Fibroblast of gingiva (primary cell): ENCODE measurements around the gene CYREN.
"Not testable (repeated sequence)": the region's sequence is repeated elsewhere in the genome, so short reads cannot be mapped to it uniquely, and the experiment has no call there.

ENCODE experiments used
- DNase-seq: peaks from one replicate; pipeline ENCODE4 v3.0.0-alpha.2; 2011; ENCODE audit warnings: low read depth

CYREN gene

GRCh38 chr7:135177028-135177696 lies 6.7 kb upstream of the CYREN start:
- no peak for DNase-seq

GRCh38 chr7:135175931-135176330 lies 5.4 kb upstream of the CYREN start:
- DNase-seq, result no peak

DNA sequence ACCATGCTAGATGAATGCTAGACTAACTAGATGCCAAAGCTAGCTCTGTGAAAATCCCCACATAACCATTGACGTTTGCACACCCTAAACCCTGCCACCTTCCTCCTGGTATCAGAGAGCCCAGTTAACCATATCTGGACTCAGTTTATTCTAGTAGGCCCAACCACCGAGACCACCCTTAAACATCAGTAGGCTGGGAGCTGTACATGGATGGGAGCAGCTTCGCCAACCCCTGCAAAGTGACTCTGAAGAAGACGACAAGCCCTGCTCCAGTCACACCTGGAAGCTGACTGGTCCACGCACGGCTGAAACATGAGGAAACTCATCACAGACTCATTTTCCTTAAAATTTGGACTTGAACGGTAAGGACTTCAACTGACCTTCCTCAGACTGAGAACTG lies 4.4 kb upstream of the CYREN start:
- DNase-seq, result no peak

- not testable (repeated sequence) for DNase-seq
Observed at GRCh38 chr7:135173916-135174315, 3.4 kb upstream of the CYREN start.

DNA sequence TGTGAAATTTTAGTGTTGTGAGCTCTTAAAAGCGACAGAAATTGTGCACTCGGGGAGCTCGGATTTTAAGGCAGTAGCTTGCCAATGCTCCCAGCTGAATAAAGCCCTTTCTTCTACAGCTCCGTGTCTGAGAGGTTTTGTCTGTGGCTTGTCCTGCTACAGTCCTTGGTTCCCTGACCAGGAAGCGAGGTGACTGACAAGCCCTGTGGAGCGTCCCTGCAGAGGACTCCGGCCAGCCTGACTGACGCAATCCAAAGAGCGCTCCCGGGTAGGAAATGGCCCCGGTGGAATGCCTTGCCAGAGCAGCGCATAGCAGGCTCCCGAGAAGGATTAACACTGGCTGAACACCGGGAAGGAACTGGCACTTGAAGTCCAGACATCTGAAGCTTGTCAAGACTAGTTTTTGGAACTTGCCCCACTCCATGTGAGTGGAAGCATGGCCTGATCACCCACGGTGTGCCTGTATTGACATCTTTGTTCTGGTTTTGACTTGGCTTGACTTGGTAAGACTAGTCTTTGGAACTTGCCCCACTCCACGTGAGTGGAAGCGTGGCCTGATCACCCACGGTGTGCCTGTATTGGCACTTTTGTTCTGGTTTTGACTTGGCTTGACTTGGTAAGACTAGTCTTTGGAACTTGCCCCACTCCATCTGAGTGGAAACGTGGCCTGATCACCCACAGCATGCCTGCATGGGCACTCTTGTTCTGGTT lies 1.2 kb upstream of the CYREN start:
- peak; percentile 47 for DNase-seq

DNA sequence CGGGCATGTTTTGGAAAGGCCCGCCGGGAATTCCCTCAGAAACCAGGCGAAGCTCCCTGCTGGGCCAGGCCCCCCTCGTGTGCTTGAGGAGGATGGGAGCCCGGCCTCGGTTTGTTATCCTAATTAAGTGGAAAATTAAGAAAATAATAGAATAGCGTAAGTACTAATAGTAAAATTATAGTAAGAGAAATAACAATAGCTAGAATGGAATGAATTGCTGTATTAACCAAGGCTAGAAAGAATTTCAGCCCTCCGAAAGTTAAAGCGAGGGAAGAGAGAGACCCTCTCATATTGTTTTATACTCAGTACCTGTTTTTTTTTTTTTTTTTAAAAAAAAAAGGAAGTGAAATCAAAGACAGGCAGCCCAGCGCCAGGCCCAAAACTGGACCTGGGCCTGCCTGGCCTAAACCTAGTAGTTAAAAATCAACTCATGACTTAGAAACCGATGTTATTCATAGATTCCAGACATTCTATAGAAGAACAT lies 533 bp upstream of the CYREN start:
- DNase-seq, result not testable (repeated sequence)

DNA sequence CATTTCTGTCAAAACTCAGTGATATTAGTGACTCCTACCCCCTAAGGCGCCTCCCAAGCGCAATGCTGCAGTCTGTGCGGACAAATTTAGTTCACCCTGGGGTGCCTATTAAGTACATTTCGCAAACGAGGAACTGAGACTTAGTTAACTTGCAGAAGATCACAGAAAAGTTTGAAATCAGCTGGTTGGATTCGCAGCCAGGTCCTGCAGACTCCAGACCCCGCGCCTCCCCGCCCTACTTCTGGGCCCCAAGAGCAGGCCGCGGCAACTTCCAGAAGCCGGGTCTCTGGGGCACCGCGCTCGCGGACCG lies 588 bp downstream of the CYREN start:
- DNase-seq, result no peak

DNA sequence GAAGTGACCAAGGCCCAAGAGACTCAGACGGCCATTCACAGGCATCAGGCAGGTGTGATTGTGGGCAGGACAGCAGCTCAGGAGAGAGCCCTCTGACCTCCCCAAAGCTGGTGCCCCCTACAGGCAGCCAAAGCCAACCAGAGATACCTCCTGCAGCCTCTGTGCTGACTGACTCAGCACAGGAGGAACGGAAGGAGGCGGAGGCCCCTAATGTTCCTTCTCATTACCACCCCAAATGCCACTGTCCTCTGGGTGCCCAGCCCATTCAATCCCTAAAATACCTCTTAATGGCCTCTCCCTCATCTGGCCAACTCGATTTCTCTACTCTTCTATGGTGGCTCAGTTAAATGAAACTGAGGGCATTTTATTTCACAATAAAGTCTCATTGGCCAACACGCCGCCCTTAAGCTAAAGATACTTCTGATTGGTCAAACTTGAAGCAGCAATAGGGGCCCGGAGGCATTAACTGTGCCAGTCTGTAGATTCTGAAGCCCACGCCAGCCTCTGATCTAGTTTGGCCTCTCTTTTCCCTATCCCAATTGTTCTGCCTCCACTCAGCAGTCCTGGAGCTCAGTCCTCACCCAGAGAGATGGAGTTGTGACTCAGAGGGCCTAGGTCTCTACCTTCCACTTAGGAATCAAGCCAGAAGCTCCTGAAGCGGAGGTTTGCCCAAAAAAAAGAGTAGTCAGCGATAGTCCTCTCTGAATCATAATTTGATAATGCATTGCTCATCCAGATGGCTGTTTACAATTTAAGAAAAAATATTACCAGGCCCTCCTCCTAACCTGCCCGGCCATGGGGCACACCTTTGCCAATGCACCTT lies 1.2 kb downstream of the CYREN start:
- DNase-seq, result peak; percentile 22

DNA sequence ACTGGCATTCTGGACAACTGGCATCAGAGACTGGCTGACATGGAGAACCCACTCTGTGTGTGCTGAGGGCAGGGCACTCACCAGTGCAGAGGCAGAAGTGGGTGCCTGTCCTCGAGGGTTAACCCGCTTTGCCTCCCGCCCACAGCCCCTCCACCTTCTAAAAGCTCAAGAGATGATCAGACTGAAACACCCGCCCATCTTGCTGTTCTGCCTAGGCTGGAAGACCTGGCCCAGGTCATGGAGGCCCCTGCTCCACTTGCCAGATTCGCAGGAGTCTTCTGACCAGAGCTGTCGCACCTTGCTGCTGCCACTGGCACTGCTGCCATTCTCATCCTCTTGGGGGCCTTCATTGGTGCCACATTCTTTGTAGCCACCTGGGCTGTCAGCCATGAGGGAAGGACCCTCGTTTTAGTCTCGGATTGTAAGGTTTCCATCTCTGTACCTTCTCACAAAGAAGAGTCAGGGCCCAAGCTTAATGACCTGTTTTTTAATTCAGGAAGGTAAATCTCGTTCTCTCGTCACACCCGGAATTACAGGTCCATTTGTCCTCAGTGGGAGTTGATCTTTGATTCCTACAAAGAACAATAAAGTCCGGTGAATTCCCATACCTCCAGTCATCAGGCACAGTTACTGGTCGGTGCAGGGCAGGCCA lies 1.9 kb downstream of the CYREN start:
- DNase-seq, result no peak

GRCh38 chr7:135168001-135168400 lies 2.5 kb downstream of the CYREN start:
- DNase-seq, result no peak

- DNase-seq, result no peak
Observed at GRCh38 chr7:135167365-135167917, 3.1 kb downstream of the CYREN start.

GRCh38 chr7:135166338-135166990 lies 4.0 kb downstream of the CYREN start:
- no peak for DNase-seq

DNA sequence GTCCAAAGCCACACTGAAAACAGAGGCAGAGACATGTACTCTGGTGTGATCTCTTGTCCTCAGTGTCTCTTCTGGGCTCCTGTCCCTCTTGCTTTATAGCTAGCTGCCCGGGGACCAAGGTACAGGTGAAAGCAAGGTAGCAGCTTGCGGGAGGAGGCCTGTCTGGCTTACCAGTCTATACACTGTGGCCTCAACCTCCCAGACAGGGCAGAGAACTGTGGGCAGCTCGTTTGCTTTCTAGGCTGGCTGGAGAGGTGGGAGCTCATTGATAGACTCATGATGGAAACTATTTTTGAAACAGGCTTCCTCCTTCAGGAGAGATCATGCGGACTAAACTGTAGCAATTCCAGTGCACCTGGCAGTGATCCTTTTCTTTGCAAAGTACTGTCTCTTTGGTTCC lies 4.6 kb downstream of the CYREN start:
- no peak for DNase-seq

DNA sequence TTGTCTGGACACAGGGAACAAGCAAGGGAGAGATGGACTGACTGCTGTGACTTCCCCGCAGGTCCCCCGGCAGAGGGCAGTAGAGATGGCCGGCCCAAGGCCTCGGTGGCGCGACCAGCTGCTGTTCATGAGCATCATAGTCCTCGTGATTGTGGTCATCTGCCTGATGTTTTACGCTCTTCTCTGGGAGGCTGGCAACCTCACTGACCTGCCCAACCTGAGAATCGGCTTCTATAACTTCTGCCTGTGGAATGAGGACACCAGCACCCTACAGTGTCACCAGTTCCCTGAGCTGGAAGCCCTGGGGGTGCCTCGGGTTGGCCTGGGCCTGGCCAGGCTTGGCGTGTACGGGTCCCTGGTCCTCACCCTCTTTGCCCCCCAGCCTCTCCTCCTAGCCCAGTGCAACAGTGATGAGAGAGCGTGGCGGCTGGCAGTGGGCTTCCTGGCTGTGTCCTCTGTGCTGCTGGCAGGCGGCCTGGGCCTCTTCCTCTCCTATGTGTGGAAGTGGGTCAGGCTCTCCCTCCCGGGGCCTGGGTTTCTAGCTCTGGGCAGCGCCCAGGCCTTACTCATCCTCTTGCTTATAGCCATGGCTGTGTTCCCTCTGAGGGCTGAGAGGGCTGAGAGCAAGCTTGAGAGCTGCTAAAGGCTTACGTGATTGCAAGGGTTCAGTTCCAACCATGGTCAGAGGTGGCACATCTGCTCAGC lies 6.0 kb downstream of the CYREN start:
- DNase-seq, result peak; percentile 77

GRCh38 chr7:135162382-135163001 lies 8.0 kb downstream of the CYREN start:
- no peak for DNase-seq

DNA sequence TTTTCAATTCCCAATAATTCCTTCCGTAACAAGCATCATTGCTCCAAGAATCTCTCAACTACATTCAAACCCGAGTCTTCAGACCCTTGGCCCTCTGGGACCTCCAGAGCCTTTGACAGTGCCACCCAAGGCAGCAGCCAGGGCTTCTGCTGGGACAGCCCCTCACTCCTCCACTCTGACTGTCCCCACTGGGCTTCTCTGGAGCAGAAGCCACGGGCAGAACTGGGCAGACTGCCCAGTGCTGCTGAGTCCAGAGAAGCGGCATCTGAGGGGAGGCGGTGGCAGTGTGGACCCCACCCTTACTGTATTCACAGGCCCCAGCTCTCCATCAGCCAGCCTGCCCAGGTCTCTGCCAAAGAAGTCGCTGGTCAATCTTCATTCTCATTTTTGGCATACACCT lies 8.8 kb downstream of the CYREN start:
- DNase-seq, result no peak

GRCh38 chr7:135160858-135161653 lies 9.5 kb downstream of the CYREN start:
- DNase-seq, result no peak

DNA sequence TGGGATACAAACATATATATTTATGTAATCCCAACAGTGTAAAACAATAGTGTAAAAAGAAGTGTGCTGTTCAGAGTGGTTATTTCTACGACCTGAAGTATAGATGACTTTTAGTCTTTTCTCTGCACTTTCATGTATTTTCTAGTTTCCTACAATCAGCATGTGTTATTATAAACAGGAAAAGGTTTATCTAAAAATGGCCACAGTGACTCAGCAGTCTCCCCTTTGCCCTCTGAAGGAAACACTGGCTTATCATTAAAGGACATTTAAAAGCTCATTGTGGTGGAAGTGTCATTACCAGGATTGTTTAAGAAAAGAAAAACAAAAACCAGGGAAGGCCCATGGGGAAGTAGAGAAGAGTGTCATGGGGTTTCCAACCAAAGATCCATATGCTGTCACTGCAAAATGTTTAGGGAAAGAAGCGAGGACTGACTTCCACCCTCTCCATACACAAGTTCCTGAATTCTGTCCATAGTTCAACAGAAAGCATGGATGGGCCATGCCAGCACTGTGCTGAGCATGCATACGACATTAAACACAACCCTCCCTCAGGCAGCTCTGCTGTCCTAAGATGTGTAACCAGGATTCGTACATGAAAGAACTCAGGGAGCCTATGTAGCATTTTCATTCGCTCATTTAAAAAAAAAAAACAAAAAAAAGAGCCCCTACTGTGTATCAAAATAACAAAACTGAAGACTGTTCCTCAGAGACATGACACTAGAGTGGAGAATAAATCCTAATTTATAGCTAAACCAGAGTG lies 10.2 kb downstream of the CYREN start:
- no peak for DNase-seq
